ENCODE measurements around the gene TNS3. TPM values are rescaled to one million over a fixed set of nuclear protein-coding genes. Genes with fewer than 3 reads are reported as not detected.

The TNS3 gene
- total RNA-seq, 1 donor from 2014 or later: 92.9 TPM

GRCh38 chr7:47422611-47423010 lies 159.3 kb downstream of the TNS3 start:
- Histone ChIP-seq H4K20me1 (ENCODE audit: insufficient read depth, low read length) (peaks cover 16% of the 10 kb centered on the region), H3K4me1 (ENCODE audit: insufficient read depth, low read length) (peaks cover 10% of the 10 kb centered on the region), H3K4me3 (ENCODE audit: insufficient read depth, low read depth, low read length) (no peak overlapping the region), H3K27ac (ENCODE audit: low read depth, low read length) (no peak overlapping the region), H3K9ac (ENCODE audit: low read length) (no peak overlapping the region), H3K4me2 (ENCODE audit: low read length) (no peak overlapping the region), H3K36me3 (ENCODE audit: insufficient read depth, low read length) (peaks cover 22% of the 10 kb centered on the region), H2AFZ (ENCODE audit: low read depth, low read length) (no peak overlapping the region), H3K79me2 (ENCODE audit: insufficient read depth, low read length) (no peaks in the 10 kb centered on the region), H3K9me3 (ENCODE audit: insufficient read depth, low read depth, low read length) (no peaks in the 10 kb centered on the region), H3K27me3 (ENCODE audit: insufficient read depth, low read length) (no peaks in the 10 kb centered on the region)
- TF ChIP-seq, protein P1, sequence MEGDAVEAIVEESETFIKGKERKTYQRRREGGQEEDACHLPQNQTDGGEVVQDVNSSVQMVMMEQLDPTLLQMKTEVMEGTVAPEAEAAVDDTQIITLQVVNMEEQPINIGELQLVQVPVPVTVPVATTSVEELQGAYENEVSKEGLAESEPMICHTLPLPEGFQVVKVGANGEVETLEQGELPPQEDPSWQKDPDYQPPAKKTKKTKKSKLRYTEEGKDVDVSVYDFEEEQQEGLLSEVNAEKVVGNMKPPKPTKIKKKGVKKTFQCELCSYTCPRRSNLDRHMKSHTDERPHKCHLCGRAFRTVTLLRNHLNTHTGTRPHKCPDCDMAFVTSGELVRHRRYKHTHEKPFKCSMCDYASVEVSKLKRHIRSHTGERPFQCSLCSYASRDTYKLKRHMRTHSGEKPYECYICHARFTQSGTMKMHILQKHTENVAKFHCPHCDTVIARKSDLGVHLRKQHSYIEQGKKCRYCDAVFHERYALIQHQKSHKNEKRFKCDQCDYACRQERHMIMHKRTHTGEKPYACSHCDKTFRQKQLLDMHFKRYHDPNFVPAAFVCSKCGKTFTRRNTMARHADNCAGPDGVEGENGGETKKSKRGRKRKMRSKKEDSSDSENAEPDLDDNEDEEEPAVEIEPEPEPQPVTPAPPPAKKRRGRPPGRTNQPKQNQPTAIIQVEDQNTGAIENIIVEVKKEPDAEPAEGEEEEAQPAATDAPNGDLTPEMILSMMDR (IDR thresholded peaks at IDR 0.05; ENCODE audit: insufficient read depth, low read depth, low read length): no peak
- TF ChIP-seq EZH2 (IDR thresholded peaks at IDR 0.05; ENCODE audit: insufficient read depth, low read length): no peak
- Mint-ChIP-seq H3K27ac (ENCODE audit: unreplicated experiment) (no peak overlapping the region), H3K4me1 (ENCODE audit: low read depth, unreplicated experiment) (peaks cover 19% of the 10 kb centered on the region), H3K27me3 (ENCODE audit: low read depth, unreplicated experiment) (no peaks in the 10 kb centered on the region), H3K36me3 (ENCODE audit: low read depth, unreplicated experiment) (peaks cover 41% of the 10 kb centered on the region), H3K4me3 (ENCODE audit: unreplicated experiment) (no peak overlapping the region), H3K9me3 (ENCODE audit: unreplicated experiment) (peaks cover 3% of the 10 kb centered on the region)
- FAIRE-seq (no peak), DNase-seq (ENCODE audit: low read depth) (peak; percentile 36)

DNA sequence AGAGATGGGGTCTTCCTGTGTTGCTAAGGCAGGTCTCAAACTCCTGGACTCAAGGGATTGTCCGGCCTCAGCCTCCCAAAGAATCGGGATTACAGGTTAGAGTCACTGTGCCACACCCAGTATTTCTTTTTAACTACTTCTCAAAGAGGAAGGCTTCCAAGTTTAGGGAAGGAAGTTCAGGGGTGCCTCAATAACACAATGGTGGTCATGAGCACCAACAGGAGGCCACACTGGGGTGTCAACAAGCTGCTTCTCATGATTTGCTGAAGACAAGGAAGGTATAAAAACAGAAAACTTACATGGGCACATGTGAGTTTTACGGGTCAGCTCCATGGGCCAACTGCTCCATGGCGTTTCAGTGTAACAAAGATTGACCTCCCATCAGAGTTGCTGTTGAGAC lies 160.5 kb downstream of the TNS3 start:
- H3K27ac ChIP-seq (ENCODE audit: low read depth, low read length): no peak overlapping the region
- peaks cover 26% of the 10 kb centered on the region for H3K36me3 ChIP-seq (ENCODE audit: insufficient read depth, low read length)
- no peaks in the 10 kb centered on the region for H3K27me3 ChIP-seq (ENCODE audit: insufficient read depth, low read length)
- no peaks in the 10 kb centered on the region for H3K9me3 ChIP-seq (ENCODE audit: insufficient read depth, low read depth, low read length)
- peaks cover 10% of the 10 kb centered on the region for H3K4me1 ChIP-seq (ENCODE audit: insufficient read depth, low read length)
- FAIRE-seq (no peak), DNase-seq (ENCODE audit: low read depth) (no peak)
- H4K20me1 ChIP-seq (ENCODE audit: insufficient read depth, low read length): peaks cover 20% of the 10 kb centered on the region
- no peak overlapping the region for H2AFZ ChIP-seq (ENCODE audit: low read depth, low read length)
- Mint-ChIP-seq H3K36me3 (ENCODE audit: low read depth, unreplicated experiment) (peaks cover 44% of the 10 kb centered on the region), H3K4me3 (ENCODE audit: unreplicated experiment) (no peak overlapping the region), H3K4me1 (ENCODE audit: low read depth, unreplicated experiment) (peaks cover 24% of the 10 kb centered on the region), H3K27me3 (ENCODE audit: low read depth, unreplicated experiment) (no peaks in the 10 kb centered on the region), H3K27ac (ENCODE audit: unreplicated experiment) (no peak overlapping the region), H3K9me3 (ENCODE audit: unreplicated experiment) (peaks cover 3% of the 10 kb centered on the region)
- TF ChIP-seq, protein P1 (IDR thresholded peaks at IDR 0.05; ENCODE audit: insufficient read depth, low read depth, low read length): no peak
- no peak for TF ChIP-seq EZH2 (IDR thresholded peaks at IDR 0.05; ENCODE audit: insufficient read depth, low read length)
- H3K9ac ChIP-seq (ENCODE audit: low read length): no peak overlapping the region
- no peak overlapping the region for H3K4me2 ChIP-seq (ENCODE audit: low read length)
- H3K4me3 ChIP-seq (ENCODE audit: insufficient read depth, low read depth, low read length): no peak overlapping the region
- no peaks in the 10 kb centered on the region for H3K79me2 ChIP-seq (ENCODE audit: insufficient read depth, low read length)

DNA sequence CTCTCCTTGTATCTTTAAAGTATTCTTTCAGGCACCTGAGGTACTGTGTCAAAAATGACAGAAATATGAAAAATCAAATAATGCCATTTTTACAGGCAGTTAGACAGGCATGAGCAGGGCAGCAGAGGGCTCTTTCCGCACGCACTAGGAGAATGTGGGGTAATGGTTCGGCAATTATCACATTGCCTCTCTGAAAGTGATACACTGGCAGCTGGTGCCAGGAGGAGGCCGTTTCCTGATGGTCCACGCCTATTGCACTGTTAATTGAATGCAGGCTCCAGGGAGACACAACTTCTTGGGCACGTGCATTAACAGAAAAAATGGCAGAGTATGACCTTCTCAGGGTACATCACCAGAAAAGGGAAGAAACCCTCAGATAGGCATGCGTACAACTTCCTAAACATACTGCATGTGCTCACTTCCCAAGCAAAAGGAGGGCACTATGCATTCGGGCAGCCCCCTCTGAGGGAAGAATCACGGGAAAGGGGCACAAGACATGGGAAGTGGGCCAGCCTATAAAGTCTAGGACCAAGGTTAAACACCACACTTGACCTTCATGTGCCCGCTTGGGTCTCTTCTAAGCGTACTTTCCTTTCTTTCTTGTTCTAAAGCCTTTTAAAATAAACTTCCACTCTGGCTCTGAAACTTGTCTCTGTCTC lies 161.7 kb downstream of the TNS3 start:
- H3K27ac ChIP-seq (ENCODE audit: low read depth, low read length): no peak overlapping the region
- H3K36me3 ChIP-seq (ENCODE audit: insufficient read depth, low read length): peaks cover 30% of the 10 kb centered on the region
- no peaks in the 10 kb centered on the region for H3K79me2 ChIP-seq (ENCODE audit: insufficient read depth, low read length)
- no peaks in the 10 kb centered on the region for H3K27me3 ChIP-seq (ENCODE audit: insufficient read depth, low read length)
- FAIRE-seq (no peak), DNase-seq (ENCODE audit: low read depth) (no peak)
- H4K20me1 ChIP-seq (ENCODE audit: insufficient read depth, low read length): peaks cover 32% of the 10 kb centered on the region
- no peak overlapping the region for H3K9ac ChIP-seq (ENCODE audit: low read length)
- Mint-ChIP-seq H3K27me3 (ENCODE audit: low read depth, unreplicated experiment) (no peaks in the 10 kb centered on the region), H3K27ac (ENCODE audit: unreplicated experiment) (no peak overlapping the region), H3K4me3 (ENCODE audit: unreplicated experiment) (no peak overlapping the region), H3K9me3 (ENCODE audit: unreplicated experiment) (peaks cover 3% of the 10 kb centered on the region), H3K36me3 (ENCODE audit: low read depth, unreplicated experiment) (peaks cover 45% of the 10 kb centered on the region), H3K4me1 (ENCODE audit: low read depth, unreplicated experiment) (peaks cover 25% of the 10 kb centered on the region)
- H3K4me3 ChIP-seq (ENCODE audit: insufficient read depth, low read depth, low read length): no peak overlapping the region
- no peak for TF ChIP-seq EZH2 (IDR thresholded peaks at IDR 0.05; ENCODE audit: insufficient read depth, low read length)
- TF ChIP-seq, protein P1 (IDR thresholded peaks at IDR 0.05; ENCODE audit: insufficient read depth, low read depth, low read length): no peak
- no peaks in the 10 kb centered on the region for H3K9me3 ChIP-seq (ENCODE audit: insufficient read depth, low read depth, low read length)
- no peak overlapping the region for H3K4me2 ChIP-seq (ENCODE audit: low read length)
- no peak overlapping the region for H2AFZ ChIP-seq (ENCODE audit: low read depth, low read length)
- peaks cover 10% of the 10 kb centered on the region for H3K4me1 ChIP-seq (ENCODE audit: insufficient read depth, low read length)
